ENCODE measurements around the gene MCAT.
"Not testable (repeated sequence)": the region's sequence is repeated elsewhere in the genome, so short reads cannot be mapped to it uniquely, and the experiment has no call there.

Gene MCAT

GRCh38 chr22:43118024-43118849, 25.0 kb downstream of the MCAT start:
- DNase-seq = no peak

- no peak for DNase-seq
These were observed 26.3 kb downstream of the MCAT start for GRCh38 chr22:43116932-43117331.

DNA sequence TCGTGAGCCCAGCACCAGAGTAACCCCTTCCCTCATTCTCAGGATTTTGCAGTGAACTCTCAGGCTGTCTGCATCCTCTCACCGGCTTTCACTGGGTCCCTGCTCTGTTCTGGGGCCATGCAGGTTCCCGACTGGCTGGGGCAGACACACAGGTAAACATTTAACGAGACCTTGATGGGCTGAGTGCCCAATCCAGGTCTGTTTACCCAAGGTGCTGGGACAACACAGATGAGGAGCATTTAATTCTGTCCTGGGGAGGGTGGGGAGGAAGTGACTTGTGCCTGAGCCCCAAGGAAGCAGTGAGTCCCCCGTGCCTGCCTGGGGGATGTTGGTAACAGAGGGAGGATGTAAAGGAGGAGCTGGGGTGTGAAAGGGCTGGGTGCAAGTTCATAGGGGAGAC, 28.2 kb downstream of the MCAT start:
- no peak for DNase-seq

DNA sequence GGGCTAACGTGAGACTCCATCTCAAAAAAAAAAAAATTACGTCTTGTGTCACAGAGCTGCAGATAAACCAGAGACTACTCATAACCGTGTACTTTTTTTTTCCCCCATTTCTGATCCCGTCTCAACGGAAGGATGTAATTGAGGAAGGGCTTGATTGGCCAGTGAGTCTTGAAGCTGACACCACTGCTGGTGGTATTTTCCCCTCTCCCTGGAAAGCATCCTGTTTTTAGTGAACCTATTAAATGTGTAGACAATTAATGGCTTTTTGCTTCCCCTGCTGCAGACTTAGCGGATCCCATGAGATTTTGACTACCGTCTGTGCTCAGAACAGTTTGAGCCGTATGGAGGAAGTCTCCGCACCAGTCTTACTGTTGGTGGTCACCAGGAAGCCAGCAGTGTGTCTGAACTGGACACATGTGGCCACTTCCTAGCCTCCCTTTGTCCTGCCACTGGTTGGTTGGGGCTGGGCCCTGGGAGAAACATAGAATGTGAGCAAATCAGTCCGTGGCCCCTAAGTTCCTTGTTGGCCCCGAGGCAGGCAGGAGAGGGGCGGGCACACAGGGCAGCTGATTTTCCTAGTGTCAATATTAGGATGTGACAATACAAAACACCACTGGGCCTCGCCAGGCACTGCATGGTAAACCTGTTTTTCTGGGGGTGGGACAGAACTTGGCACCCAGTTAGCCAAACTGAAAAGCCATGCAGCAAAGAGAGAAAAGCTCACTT, 29.5 kb downstream of the MCAT start:
- no peak for DNase-seq

- DNase-seq = no peak
These were observed 32.1 kb downstream of the MCAT start for GRCh38 chr22:43110927-43111623.

DNA sequence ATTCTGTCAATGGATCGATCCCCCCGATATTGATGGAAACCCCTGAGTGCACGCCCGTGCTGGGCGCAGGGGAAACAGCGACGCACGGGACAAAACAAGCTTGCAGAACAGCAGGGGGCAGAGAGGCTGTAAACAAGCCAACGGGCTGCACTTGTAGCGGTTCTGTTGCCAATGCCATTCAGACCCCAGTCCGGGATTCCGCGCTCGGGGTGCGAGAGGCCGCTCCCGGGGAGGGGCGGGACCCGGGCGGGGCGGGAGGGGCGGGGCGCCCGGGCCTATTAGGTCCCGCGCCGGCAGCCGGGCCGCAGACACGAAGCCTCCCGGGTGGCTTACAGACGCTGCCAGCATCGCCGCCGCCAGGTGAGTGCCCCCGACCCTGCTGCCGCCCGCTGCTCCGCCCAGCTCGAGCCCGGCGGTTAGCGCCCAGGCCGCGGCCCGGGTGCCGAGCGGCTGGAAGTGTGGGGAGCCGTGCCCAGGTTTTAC, 32.7 kb downstream of the MCAT start, which contains the start of gene BIK:
BIK (plus strand) TSS at position 307 of the 483 bp plus-strand sequence. CDS start 13,273 bp downstream, outside the sequence.
- DNase-seq = peak; percentile 46

DNA sequence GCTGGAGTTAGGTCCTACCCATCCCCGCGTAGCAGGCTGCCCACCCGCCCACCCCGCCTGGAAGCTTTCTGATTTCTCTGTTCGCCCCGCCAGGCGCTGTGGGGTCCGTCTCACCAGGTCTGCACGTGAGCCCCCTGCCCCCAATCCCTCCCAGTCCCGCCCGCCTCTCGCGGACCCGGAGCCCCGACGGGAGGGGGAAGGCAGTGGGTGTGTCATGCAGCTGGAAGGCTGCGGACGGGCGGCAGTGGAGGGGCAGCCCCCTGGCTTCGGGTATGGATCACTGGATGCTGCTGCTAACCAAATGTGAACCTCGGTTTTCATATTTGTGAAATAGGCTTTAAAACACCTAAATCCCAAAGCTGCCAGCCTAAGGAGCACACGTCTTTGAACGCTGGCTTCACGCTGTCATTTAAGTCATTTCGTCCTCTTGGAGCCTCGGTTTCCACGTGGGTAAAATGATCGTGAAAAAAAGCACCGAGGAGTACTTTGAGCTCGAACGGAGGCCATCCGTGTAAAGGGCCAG, 33.2 kb downstream of the MCAT start:
- no peak for DNase-seq

GRCh38 chr22:43109511-43109910, 33.7 kb downstream of the MCAT start:
- DNase-seq = no peak

DNA sequence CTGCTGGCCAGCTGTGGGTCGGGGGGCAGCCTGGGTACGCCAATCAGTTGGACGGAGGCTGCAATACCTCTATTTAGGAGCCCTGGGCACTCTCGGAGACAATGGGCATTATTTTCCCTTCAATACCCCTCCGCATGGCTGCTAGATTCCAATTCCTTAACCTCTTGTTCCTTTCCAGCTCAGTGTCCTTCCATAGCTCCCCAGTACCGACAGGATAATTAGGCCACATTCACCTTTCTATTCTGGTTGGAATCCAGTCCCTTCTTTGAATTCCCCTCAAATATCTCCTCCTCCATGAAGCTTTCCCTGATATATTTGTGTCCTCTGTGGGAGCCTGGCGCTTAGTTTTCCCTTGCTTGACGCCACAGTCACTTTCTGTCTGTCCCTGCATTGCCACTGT, 36.9 kb downstream of the MCAT start:
- no peak for DNase-seq

DNA sequence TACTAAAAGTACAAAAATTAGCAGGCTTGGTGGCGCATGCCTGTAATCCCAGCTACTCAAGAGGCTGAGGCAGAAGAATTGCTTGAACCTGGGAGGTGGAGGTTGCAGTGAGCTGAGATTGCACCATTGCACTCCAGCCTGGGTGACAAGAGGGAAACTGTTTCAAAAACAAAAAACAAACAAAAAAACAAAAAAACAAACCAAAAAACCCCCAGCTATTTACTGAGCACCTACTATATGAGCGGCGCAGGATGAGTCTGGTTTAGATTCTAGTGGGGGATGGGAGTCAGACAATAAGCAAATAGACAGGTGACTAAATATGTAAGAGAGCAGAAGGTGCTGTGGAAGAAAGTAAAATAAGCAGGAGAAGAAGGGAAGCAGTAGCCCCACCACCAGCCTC, 38.2 kb downstream of the MCAT start:
- DNase-seq = not testable (repeated sequence)

DNA sequence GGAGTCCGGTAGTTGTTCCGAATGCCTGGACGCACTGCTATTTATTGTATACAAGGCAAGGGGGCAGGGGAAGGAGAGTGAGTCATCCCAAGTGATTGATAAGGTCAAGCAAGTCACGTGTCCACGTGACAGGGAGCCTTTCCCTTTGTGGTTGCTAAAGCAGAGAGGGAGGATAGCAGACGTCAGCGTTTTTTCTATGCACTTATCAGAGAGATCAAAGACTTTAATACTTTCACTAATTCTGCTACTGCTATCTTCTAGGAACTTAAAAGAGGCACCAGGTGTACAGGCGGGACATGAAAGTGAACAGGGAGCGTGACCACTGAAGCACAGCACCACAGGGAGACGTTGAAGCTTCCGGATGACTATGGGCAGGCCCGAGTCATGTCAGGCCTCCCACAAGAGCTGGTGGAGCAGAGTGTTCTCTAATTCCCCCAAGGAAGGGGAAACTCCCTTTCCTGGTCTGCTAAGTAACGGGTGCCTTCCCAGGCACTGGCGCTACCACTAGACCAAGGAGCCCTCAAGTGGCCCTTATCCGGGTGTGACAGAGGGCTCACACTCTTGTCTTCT, 39.1 kb downstream of the MCAT start:
- DNase-seq = peak; percentile 54

DNA sequence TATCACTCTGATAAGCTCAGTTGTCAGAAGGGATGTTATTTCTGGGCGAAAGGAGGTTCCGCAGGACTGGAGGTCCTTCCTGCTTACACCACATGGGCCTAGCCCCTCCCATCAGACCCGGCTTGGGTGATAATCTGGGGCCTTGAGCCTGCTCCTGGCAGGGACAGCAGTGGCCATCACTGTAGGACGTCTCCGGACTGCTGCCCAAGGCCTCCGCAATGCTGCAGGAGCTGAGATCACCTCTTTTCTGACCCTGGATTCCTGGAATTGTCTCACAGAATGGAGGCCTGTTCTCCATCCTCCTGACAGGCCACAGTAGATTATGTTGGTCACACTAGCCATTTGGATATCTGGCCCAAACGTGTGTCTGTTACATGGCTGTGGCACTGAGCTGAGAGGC, 41.9 kb downstream of the MCAT start:
- DNase-seq = no peak

GRCh38 chr22:43100225-43100624, 43.0 kb downstream of the MCAT start:
- peak; percentile 82 for DNase-seq

DNA sequence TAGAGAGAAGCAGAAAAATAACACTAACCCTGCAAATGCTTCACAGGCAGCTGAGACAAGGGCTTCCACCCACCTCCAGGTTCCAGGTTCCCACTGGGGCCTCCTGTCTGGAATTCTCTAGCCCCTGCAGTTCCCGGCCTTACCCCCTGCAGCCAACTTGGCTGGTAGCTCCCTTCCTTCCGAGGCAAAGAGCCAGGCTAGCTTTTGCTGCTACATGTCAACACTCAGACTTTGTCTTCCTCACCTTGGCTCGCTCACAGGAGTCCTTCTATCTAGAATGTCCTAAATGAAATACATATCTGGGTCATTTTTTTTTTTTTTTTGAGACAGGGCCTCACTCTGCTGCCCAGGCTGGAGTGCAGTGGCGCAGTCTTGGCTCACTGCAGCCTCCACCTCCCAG, 44.1 kb downstream of the MCAT start:
- DNase-seq = no peak

DNA sequence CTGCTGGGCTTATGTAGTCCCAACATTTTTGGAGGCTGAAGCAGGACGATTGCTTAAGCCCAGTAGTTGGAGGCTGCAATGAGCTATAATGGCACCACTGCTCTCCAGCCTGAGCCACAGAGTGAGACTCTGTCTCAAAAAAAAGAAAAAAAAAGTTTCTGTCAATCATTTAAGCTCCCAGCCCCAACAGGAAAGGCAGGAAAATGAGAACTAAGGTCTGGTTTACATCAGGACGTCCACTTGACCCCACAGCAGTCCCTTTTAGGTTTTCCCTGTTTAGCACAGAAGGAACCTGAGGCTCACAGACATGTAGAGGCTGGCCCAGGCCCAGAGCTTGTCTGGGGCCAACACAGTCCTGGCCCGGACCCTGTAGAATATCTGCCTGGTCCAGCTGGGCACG, 44.8 kb downstream of the MCAT start:
- DNase-seq = no peak

- no peak for DNase-seq
These were observed 46.8 kb downstream of the MCAT start for GRCh38 chr22:43096420-43096819.

DNA sequence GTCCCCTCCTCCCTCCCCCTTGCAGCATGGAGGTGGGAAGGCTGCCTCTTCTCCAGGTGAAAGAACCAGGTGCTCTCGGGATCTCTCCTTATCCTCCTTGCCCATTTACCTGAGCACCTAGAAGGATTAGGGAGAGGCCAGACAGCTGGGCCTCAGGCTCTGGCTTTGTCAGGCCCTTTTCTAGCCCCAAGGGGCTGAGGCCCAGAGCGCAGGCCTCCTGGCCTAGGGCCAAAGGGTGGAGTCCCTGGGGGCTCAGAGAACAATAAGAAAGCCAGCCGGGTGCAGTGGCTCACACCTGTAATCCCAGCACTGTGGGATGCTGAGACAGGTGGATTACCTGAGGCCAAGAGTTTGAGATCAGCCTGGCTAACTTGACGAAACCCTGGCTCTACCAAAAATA, 48.6 kb downstream of the MCAT start:
- DNase-seq = no peak

DNA sequence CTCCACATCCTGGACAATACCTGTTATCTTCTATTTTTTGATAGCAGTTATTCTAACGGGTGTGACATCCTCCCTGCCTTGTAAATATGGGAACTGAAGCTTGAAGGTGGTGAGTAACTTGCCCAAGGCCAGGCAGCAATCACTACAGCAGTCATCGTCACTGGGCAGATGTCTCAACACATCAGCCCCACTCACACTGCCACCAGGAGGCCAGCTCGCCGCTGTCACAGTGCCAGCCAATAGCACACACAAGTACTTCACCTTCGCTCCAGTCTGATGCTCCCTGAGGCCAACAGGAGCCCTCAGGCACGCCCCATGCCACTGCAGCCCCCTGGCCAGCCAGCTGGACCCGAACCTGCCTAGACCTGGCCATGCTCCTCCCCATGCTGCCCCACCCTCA, 49.1 kb downstream of the MCAT start:
- DNase-seq = peak; percentile 87

- DNase-seq = peak; percentile 48
These were observed 51.1 kb downstream of the MCAT start for GRCh38 chr22:43092085-43092484.

GRCh38 chr22:43090130-43090789, 52.9 kb downstream of the MCAT start:
- DNase-seq = peak; percentile 88

GRCh38 chr22:43088984-43089717, 54.0 kb downstream of the MCAT start, which contains the start of gene TTLL1:
TSS of gene TTLL1 (minus strand) at chr22:43089391. CDS start at chr22:43075586, 13,805 bp downstream.
- peak; percentile 90 for DNase-seq
